Aorta (tissue), 5 donors: ENCODE results near the gene PITHD1. TPM values are rescaled to one million over a fixed set of nuclear protein-coding genes. Genes with fewer than 3 reads are reported as not detected.
"Not testable (repeated sequence)": the region's sequence is repeated elsewhere in the genome, so short reads cannot be mapped to it uniquely, and the experiment has no call there.

Source experiments
- ATAC-seq: fragments of 200-7000 bp; cut with Tn5 transposase; one replicate; pipeline ENCODE4 v1.9.1; 2022; ENCODE audit warnings: moderate library complexity; ENCODE audit not compliant: low FRiP score
- DNase-seq, 2 donors: peaks; one replicate each; pipeline ENCODE4 v3.0.0-alpha.2; 2020
- H3K27ac ChIP-seq, 2 donors: one replicate each; pipeline ENCODE4 v1.5.1; 2013; ENCODE audit warnings: low read length in 2 of 2, mild to moderate bottlenecking in 2 of 2, moderate library complexity in 2 of 2, control low read depth in 1 of 2, inconsistent platforms in 1 of 2, low read depth in 1 of 2
- H3K27me3 ChIP-seq, 2 donors: one replicate each; pipeline ENCODE4 v1.6.1; 2013; ENCODE audit warnings: control low read depth in 1 of 2, low read length in 1 of 2, mild to moderate bottlenecking in 1 of 2, moderate library complexity in 1 of 2; ENCODE audit not compliant: insufficient read depth in 2 of 2, control insufficient read depth in 1 of 2
- H3K36me3 ChIP-seq, 2 donors: one replicate each; pipeline ENCODE4 v1.6.1; 2013; ENCODE audit warnings: control low read depth in 1 of 2, low read length in 1 of 2, mild to moderate bottlenecking in 1 of 2; ENCODE audit not compliant: insufficient read depth in 2 of 2, control insufficient read depth in 1 of 2
- H3K4me1 ChIP-seq, 2 donors: one replicate each; pipeline ENCODE4 v1.6.1; 2013; ENCODE audit warnings: low read length in 2 of 2, control low read depth in 1 of 2, mild to moderate bottlenecking in 1 of 2, moderate library complexity in 1 of 2; ENCODE audit not compliant: insufficient read depth in 2 of 2, control insufficient read depth in 1 of 2
- H3K4me3 ChIP-seq, 2 donors: one replicate each; pipeline ENCODE4 v1.5.1; 2013; ENCODE audit warnings: low read length in 2 of 2, control low read depth in 1 of 2, mild to moderate bottlenecking in 1 of 2
- H3K9me3 ChIP-seq: one replicate; pipeline ENCODE4 v1.6.1; 2013; ENCODE audit warnings: mild to moderate bottlenecking, low read length; ENCODE audit not compliant: control insufficient read depth
- whole genome bisulfite sequencing, 2 donors: extraction: QIAGEN DNeasy Blood & Tissue Kit; methylation state at CpG; one replicate each; pipeline ENCODE4 v1.1.7; 2013; 5-methylcytosine and 5-hydroxymethylcytosine counted together
- intact Hi-C, 2 donors: fragments of 100-400 bp; cut with DNase I; formaldehyde crosslinking; loops; one replicate each; pipeline versions ENCODE4 v1.14.2 to v1.15.0; 2022
- polyA plus RNA-seq, 2 donors: library from polyadenylated mRNA; stranded (reverse); fragments of 200-250 nt; gene quantifications; one replicate each; pipeline ENCODE4 v1.2.3, GENCODE V29; 2013
- total RNA-seq, 2 donors: library from RNA; stranded (reverse); fragmentation: NEBNext Ultra II Directional; extraction: Animal tissue kit (Norgen Biotek cat#: 25700); gene quantifications; one replicate each; pipeline ENCODE4 v1.2.1, GENCODE V29; 2021
- donor health status: healthy with polysubstance abuse.
- donor health status: Bipolar disorder and iron deficiency.
- donor health status: DM: no; HTN: no; CAD: no.
- donor health status: DM: no; HTN: no; CAD: no.
- donor health status: DM: yes; HTN: yes; CAD: no.

PITHD1 gene
- total and polyA plus RNA-seq, 4 donors: 33.9 to 40.3 (median 37.4) TPM

DNA sequence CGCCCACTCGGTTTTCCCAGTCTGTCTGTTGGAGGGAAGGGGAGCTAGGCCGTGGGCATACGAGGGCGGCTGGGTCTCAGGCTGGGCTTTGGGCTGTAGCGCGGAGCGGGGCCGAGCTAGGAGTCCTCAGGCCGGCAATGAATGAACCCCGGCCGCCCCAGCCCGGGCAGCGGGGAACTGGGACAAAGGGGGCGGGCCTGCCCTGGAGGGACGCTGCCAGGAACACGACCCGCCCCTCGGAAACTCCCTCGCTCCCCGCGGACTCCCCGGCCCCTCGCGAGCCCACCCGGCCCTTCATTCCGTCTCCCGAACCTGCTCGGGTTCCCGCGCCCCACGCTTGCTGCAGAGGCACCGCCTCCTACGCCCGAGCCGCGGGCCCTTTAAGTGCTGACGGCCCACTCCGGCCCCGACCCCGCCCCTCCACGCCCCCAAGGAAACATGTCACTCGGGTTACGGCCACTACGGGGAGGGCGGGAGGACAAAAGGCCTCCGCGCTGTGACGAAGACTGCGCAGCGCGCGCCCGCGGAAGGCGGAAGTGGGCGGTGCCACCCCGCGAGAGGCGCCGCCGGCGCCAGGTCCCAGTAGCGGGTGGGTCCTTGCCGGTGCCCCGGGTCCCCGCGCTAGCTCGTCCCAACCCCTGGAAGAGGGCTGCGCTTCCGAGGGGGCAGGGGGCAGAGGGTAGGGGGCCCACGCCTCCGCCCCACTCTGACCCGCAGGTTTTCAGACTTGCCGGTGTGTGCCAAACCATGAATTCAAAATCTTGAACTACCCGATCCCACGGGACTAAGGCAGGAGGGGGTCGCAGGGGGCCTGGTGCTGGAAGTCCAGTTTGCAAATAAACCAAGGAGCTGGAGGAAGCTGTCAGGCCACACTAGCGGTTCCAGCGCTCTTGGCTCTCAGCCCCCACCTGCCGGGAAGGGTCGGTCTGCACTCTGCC, 22.5 kb downstream of the PITHD1 start, which contains the start of gene GALE:
Gene GALE, minus strand, starts transcription at position 355 of the 938 bp plus-strand sequence. CDS start 1,747 bp downstream, outside the sequence.
- Histone ChIP-seq H3K36me3 (no peaks in the 10 kb centered on the region), H3K27ac (peak within 1 kb of the TSS; percentile 55 to 64), H3K4me1 (peaks cover 0 to 4% of the 10 kb centered on the region in 2 donors), H3K4me3 (peak within 1 kb of the TSS; percentile 65 to 66), H3K9me3 (no peaks in the 10 kb centered on the region), H3K27me3 (no peaks in the 10 kb centered on the region)
- intact Hi-C loops: loop anchor here in 1 of 2 donors (5.0 kb wide), 1 partner anchor 67 kb away; the partner anchor contains the start of gene FUCA1
- DNase-seq (peak; percentile 99), ATAC-seq (peak; percentile 97)
- 0 to 1% methylated on average over 70 to 82 of the region's 82 CpGs for WGBS, 2 donors

GRCh38 chr1:23801338-23801748, 23.1 kb downstream of the PITHD1 start:
- WGBS, 2 donors: 16 to 17% methylated on average over 19 of the region's 19 CpGs
- H3K27ac ChIP-seq: peak overlapping the region in 1 of 2 donors; percentile 55

DNA sequence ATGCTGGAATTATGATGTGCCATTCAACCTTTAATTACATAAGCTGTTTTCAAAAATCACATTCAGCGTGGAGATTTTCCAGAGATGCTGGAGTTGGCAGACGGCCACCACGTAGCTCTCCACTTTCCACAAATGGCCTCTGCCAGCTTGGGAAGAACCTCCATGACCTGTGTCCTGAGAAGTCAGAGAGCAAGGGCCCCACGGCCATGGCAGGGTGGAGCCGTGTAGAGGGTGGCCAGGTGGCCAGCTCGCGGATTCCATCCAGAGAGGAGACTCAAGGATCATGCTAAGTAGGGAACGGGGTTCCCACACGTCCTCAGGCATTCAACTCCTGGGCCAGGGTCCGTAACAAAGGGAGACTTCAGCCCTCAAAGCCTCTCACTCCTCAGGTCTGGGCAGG, 23.7 kb downstream of the PITHD1 start:
- DNase-seq (peak in 1 of 2 donors; percentile 73), ATAC-seq (no peak)
- WGBS, 2 donors: 64% methylated on average over 10 of the region's 10 CpGs
- H3K36me3 ChIP-seq: no peaks in the 10 kb centered on the region
- no peaks in the 10 kb centered on the region for H3K9me3 ChIP-seq
- H3K4me1 ChIP-seq: peaks cover 0 to 4% of the 10 kb centered on the region in 2 donors
- H3K4me3 ChIP-seq: no peak overlapping the region
- no peak overlapping the region for H3K27ac ChIP-seq
- intact Hi-C loops: loop anchor here in 1 of 2 donors (5.0 kb wide), 1 partner anchor 65 kb away; the partner anchor contains the start of gene FUCA1
- no peaks in the 10 kb centered on the region for H3K27me3 ChIP-seq

More at GRCh38 chr1:23801338-23801748, 23.1 kb downstream of the PITHD1 start:
- DNase-seq (no peak), ATAC-seq (no peak)
- Histone ChIP-seq H3K4me3 (peak overlapping the region; percentile 65 to 66), H3K4me1 (peaks cover 0 to 4% of the 10 kb centered on the region in 2 donors), H3K27me3 (no peaks in the 10 kb centered on the region), H3K36me3 (no peaks in the 10 kb centered on the region), H3K9me3 (no peaks in the 10 kb centered on the region)
- intact Hi-C loops: loop anchor here in 1 of 2 donors (5.0 kb wide), 1 partner anchor 66 kb away; the partner anchor contains the start of gene FUCA1

GRCh38 chr1:23802809-23803342, 24.7 kb downstream of the PITHD1 start:
- not testable (repeated sequence) for H3K4me3 ChIP-seq, H3K27ac ChIP-seq, H3K9me3 ChIP-seq, H3K36me3 ChIP-seq, H3K27me3 ChIP-seq, H3K4me1 ChIP-seq, ATAC-seq, DNase-seq
- intact Hi-C loops: loop anchor here in 1 of 2 donors (5.0 kb wide), 1 partner anchor 64 kb away; the partner anchor contains the start of gene FUCA1
- 90 to 96% methylated on average over 7 of the region's 7 CpGs for WGBS, 2 donors

- peaks cover 0 to 3% of the 10 kb centered on the region in 2 donors for H3K36me3 ChIP-seq
Measured at GRCh38 chr1:23803674-23804073, 25.5 kb downstream of the PITHD1 start.

DNA sequence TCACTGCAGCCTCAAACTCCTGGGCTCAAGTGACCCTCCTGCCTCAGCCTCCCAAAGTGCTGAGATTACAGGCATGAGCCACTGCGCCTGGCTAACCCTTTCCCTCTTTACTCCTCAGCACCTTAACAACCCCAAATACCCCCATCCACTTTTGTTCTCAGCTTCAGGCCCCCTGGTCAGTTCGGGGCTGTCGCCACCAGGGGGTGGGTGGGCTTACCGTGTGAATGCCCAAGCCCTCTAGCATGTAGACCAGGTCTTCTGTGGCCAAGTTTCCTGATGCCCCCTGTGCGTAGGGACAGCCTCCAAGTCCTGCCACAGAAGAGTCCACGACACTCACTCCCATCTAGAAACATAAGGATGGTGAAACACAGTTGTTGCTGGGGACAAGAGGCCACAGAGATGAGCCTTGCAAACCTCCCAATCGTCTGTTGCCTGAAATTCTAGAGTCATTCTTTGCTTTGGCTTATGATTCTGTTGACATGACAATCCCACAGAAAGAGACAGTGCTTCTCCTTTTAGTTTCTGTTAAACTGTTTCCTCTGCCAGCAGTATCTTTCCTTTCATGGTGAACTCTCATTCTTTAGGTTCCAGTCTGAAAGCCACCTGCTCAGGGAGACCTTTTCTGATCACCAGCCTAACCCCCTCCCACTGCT, 26.1 kb downstream of the PITHD1 start:
- H3K9me3 ChIP-seq: no peaks in the 10 kb centered on the region
- no peak overlapping the region for H3K4me3 ChIP-seq
- 71 to 72% methylated on average over 7 of the region's 7 CpGs for WGBS, 2 donors
- no peak overlapping the region for H3K27ac ChIP-seq
- peaks cover 0 to 3% of the 10 kb centered on the region in 2 donors for H3K36me3 ChIP-seq
- no peaks in the 10 kb centered on the region for H3K27me3 ChIP-seq
- H3K4me1 ChIP-seq: peaks cover 0 to 4% of the 10 kb centered on the region in 2 donors
- intact Hi-C loops: loop anchor here in 1 of 2 donors (5.0 kb wide), 1 partner anchor 63 kb away; the partner anchor contains the start of gene FUCA1
- no peak for ATAC-seq
- DNase-seq: no peak

More at GRCh38 chr1:23803674-23804073, 25.5 kb downstream of the PITHD1 start:
- peaks cover 0 to 4% of the 10 kb centered on the region in 2 donors for H3K4me1 ChIP-seq
- no peak overlapping the region for H3K27ac ChIP-seq
- DNase-seq (no peak), ATAC-seq (no peak)
- intact Hi-C loops: loop anchor here in 1 of 2 donors (5.0 kb wide), 1 partner anchor 64 kb away; the partner anchor contains the start of gene FUCA1
- H3K27me3 ChIP-seq: no peaks in the 10 kb centered on the region
- H3K4me3 ChIP-seq: no peak overlapping the region
- no peaks in the 10 kb centered on the region for H3K9me3 ChIP-seq
- WGBS, 2 donors: 93 to 95% methylated on average over 5 of the region's 5 CpGs

DNA sequence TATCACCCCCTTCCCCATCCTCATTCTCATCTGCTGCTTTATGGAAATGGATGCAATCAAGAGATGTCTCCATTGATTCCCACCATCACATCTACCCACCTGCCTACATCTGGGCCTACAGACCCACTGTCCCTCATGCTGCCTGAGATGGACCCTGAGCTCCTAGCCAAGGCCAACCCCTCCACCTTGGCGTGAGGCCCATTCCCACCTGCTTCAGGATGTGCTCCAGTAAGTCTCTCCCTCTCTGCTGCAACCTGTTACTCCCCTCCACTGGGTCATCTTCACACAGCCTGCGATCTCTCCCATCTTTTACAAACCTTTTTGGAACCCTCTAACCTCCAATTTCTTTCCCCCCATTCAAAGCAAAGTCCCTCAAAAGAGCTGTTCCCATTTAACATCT, 26.8 kb downstream of the PITHD1 start:
- H3K27me3 ChIP-seq: no peaks in the 10 kb centered on the region
- no peaks in the 10 kb centered on the region for H3K4me1 ChIP-seq
- peaks cover 0 to 3% of the 10 kb centered on the region in 2 donors for H3K36me3 ChIP-seq
- ATAC-seq: no peak
- DNase-seq: no peak
- no peaks in the 10 kb centered on the region for H3K9me3 ChIP-seq
- intact Hi-C loops: no loop called here
- WGBS, 2 donors: 86 to 96% methylated on average over 2 of the region's 2 CpGs
- H3K27ac ChIP-seq: no peak overlapping the region
- H3K4me3 ChIP-seq: no peak overlapping the region

GRCh38 chr1:23806280-23806679, 28.1 kb downstream of the PITHD1 start:
- ATAC-seq (no peak), DNase-seq (no peak)
- no peak overlapping the region for H3K27ac ChIP-seq
- no peaks in the 10 kb centered on the region for H3K4me1 ChIP-seq
- H3K36me3 ChIP-seq: peaks cover 0 to 3% of the 10 kb centered on the region in 2 donors
- intact Hi-C loops: no loop called here
- no peaks in the 10 kb centered on the region for H3K9me3 ChIP-seq
- H3K4me3 ChIP-seq: no peak overlapping the region
- WGBS, 2 donors: 85 to 88% methylated on average over 6 of the region's 6 CpGs
- H3K27me3 ChIP-seq: no peaks in the 10 kb centered on the region
